IPS DF 4.7 (cell line): Measurements from ENCODE around the gene PLIN3.
"Not testable (repeated sequence)": the region's sequence is repeated elsewhere in the genome, so short reads cannot be mapped to it uniquely, and the experiment has no call there.

Experiments used
- DNase-seq: peaks from one replicate; pipeline ENCODE4 v3.0.0-alpha.2; 2013; ENCODE audit warnings: low spot score; ENCODE audit errors: extremely low read depth

The PLIN3 gene, protein sequence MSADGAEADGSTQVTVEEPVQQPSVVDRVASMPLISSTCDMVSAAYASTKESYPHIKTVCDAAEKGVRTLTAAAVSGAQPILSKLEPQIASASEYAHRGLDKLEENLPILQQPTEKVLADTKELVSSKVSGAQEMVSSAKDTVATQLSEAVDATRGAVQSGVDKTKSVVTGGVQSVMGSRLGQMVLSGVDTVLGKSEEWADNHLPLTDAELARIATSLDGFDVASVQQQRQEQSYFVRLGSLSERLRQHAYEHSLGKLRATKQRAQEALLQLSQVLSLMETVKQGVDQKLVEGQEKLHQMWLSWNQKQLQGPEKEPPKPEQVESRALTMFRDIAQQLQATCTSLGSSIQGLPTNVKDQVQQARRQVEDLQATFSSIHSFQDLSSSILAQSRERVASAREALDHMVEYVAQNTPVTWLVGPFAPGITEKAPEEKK

DNA sequence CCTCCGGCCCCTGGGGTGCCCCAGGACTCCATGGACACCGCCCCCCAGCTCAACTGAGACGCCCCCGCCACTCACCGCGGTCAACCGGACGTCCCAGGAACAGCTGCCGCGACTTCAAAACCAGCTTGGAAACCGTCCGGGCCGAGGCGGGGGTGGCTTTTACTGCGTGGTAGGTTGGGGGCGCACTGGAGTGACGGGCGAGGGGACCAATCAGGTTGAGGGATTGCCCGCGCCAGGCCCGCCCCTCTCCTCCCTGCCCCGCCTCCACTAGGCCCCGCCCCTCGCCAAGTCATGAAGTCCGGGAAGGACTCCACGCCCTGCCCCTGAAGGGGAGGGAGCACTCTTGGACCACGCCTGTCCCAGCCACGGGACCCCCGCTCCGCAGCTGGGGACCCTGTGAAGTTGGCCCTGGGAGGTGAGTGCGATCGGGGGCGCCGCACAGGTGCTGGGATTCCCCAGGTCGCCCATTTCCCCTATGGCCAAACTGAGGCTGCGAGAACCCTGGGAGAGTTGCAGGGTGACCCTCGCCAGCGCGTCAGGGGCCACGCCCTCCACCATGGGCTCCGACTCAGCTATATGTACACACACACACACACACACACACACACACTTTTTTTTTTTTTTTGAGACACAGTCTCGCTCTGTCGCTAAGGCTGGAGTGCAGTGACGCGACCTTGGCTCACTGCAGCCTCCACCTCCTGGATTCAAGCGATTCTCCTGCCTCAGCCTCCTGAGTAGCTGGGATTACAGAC, at the start of gene PLIN3:
PLIN3 (minus strand) TSS at position 134 of the 752 bp plus-strand sequence. CDS start 6,273 bp downstream, outside the sequence.
- no peak for DNase-seq

DNA sequence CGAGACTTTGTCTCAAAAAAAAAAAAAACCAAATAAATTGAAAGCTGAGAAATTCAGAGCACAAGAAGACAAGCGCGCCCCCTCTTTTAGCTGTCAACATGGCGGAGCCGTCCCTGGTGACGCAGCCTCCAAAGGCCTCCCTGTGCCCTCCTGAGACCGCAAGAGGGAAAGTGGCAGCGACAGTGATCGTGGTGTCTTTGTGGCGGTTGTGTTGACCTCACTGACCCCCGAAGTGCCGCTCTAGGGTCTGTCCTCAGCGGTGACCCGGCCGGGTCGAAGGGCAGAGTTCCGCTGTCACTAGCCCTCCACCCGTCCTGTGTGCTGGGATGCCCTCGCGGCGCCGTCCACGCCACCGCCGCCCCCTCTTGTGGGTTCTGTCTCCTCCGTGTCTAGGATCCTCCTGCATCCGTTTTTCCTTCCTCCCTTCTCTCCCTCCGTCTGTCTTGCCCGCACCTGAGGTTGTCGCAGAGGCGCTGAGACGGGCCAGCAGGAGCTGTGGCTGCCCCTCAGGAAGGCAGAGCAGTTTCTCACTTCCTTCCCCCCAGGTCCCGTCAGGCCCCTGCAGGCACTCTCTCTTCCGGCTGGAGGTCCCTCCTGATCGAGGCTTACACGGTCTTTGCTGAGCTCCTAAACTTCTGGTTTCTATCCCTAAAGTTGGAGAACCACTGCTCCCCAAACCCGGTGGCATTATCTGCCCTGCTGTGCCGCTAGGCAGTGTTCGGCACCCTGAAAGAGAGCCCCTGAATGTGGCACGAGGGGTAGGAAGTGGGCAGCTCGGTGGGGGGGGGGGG, 49.0 kb upstream of the PLIN3 start:
- no peak for DNase-seq

DNA sequence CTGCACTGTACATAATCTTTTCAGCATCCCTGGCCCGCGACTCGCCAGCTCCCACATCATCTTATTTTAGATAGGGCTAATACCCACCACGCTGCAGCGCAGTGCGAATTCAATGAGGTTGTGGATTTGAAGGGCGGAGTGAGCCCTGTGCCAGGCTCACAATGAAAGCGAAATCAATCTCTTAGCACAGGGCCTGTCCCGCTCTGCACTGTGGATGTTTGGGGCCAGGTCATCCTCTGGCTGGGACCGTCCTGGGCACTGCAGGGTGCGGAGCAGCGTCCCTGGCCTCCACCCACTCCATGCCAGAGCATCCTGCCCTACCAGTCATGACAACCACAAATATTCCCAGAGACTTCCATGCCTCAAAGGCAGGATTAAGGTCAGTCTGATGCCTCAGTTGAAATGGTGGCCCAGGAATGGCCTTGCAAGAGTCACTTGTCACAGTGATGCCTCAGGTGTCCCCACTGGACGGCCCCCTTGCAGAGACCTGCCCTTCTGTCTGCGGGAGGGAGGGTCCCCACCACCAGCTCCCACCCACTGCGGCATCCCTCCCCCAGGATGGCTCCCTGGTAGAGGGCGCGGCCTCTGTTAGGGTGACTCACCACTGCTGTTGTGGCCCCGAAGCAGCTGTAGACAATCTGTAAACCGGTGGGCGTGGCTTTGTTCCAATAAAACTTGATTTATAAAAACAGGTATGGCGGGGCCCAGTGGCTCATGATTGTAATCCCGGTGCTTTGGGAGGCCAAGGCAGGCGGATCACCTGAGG, 47.5 kb upstream of the PLIN3 start:
- no peak for DNase-seq

DNA sequence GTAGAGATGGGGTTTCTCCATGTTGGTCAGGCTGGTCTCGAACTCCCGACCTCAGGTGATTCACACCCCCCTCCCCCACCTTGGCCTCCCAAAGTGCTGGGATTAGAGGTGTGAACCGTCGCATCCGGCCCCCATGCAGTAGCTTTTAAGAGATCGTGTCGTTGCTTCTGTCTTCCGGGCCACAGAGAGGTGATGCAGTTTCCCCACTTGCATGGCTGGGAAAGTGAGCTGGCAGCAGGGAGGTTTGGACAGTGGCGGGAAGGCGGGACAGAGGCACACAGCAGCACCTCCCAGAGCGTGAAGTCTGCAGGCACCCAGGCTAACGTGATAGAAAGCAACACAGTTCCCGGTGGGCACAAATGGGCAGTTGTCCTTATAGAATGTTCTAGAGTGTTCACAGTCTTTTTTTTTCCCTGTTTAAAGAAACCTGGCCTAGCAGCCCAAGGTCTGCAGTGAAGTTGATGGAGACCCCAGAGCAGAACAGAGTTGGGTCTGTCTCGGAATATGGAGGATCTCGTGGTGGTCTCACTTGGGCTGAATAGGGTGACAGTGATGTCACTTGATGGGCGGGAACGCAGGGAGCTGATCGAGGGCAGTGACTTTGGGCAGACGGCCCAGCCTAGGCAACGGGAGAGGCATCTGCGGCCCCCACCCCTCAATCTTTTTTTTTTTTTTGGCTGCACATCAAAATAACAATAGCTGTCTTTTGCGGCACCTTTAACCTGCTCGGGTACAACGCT, 46.7 kb upstream of the PLIN3 start:
- DNase-seq = no peak

- DNase-seq = no peak
These were observed 44.6 kb upstream of the PLIN3 start for GRCh38 chr19:4911786-4912672.

DNA sequence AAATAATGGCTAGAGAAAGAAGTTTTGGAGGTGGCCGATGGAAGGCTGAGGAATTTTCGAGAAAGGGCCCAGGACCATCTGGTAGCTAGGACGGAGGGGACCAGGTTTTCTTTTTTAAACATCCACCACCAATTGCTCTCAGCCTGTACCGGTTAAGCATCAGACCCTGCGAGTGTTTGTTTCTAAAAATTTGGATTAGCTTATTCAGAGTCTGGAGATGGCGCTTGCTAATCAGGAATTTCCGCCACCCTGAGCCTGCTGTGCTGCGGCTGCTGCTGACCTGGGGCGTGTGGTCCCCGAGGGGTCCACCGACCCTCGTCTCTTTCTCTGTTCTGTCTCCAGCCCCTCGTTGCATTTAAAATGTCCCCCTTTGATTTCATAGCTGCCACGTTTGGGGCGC, 43.8 kb upstream of the PLIN3 start:
- DNase-seq = no peak

GRCh38 chr19:4910594-4911281, 43.3 kb upstream of the PLIN3 start:
- no peak for DNase-seq

DNA sequence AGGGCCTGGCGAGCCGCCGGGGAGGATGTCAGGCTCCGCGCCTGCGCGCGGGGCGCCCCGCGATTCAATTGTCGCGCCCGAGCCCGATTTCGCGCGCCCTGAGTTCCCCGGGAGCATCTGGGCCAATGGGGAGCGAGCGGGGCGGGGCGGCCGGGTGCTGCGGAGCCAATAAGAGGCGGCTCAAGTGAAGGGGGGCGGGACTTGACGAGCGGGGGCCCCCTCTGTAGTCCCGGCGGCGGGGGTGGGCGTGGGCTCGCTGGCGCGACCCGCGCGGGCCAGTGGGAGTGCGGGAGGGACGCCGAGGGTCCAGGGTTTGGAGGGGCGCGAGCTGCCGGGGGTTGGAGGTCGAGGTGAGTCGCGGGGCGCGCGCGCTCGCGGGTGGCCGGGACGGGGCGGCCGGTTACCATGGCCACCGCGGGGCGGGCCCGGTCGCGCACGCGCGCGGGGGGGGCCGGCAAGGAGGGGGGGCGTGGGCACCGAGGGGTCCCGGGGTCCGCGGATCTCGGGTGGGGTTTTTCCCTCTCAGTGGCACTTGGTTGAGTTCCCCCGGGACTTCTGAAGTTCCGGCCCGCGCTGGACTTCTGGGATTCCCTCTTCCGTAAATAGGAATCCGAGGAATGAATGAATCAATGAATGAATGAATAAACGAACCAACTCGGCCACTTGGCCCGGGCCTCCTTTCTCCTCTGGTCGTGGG, 42.6 kb upstream of the PLIN3 start:
- DNase-seq = no peak

GRCh38 chr19:4909156-4909896, 41.9 kb upstream of the PLIN3 start, which contains the start of gene UHRF1:
Gene UHRF1, plus strand, starts transcription at chr19:4909501. Its CDS starts 1,385 bp downstream, at chr19:4910886.
- no peak for DNase-seq

- DNase-seq = no peak
These were observed 41.3 kb upstream of the PLIN3 start for GRCh38 chr19:4908781-4909155.

GRCh38 chr19:4908360-4908759, 40.9 kb upstream of the PLIN3 start:
- DNase-seq = no peak

- DNase-seq = no peak
These were observed 39.5 kb upstream of the PLIN3 start for GRCh38 chr19:4906963-4907362.

DNA sequence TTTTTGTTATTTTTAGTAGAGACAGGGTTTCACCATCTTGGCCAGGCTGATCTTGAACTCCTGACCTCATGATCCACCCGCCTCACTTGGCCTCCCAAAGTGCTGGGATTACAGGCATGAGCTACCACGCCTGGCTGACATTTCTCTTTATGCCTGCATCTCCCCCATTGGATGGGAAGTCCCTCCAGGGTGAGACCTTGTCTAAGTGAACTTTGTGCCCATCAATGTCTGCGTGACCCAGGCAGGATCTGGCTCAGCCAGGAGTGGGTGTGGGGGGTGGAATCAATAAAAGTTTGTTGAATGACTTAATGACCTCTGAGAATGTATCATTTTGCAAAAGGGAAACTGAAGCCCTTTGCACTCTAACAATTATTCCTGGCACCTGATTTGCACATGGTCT, 37.0 kb upstream of the PLIN3 start:
- DNase-seq = no peak

GRCh38 chr19:4902796-4903195, 35.3 kb upstream of the PLIN3 start, which contains the start of gene ARRDC5:
Gene ARRDC5, minus strand, starts transcription at chr19:4902896. Its CDS starts 71 bp downstream, at chr19:4902825.
- no peak for DNase-seq

- DNase-seq = not testable (repeated sequence)
These were observed 33.4 kb upstream of the PLIN3 start for GRCh38 chr19:4900879-4901278.

- DNase-seq = no peak
These were observed 29.7 kb upstream of the PLIN3 start for GRCh38 chr19:4897146-4897545.

DNA sequence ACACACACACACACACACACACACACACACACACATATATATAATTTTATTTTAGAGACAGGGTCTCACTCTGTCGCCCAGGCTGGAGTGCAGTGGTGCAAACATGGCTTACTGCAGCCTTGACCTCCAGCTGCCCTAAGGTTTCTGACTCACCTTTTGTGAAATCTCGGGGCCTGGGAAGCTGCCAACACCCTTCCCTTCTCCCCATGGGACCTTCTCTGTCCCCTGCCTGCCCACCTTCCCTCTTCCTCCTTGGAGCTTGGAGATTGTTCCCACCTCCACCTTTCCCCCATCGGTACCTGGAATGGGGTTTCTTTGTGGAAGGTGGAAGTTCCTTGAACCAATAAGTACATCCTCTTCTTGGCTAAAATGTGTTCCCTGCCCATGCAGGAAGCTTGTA, 28.9 kb upstream of the PLIN3 start:
- DNase-seq = no peak
